Uterus (tissue), 4 donors: ENCODE results near the gene MYO15A. TPM values are rescaled to one million over a fixed set of nuclear protein-coding genes. Genes with fewer than 3 reads are reported as not detected.

ENCODE experiments used
- DNase-seq, 2 donors: peaks; one replicate each; pipeline ENCODE4 v3.0.0-alpha.2; 2019 to 2020
- H3K27ac ChIP-seq, 2 donors: fragments of 200-600 bp; sonication (generic); 1 replicate in 1 of 2; 2 replicates in 1 of 2; pipeline ENCODE4 v1.5.1; 2016 to 2018
- H3K27me3 ChIP-seq, 2 donors: fragments of 200-600 bp; sonication (generic); one replicate each; pipeline ENCODE4 v1.5.1; 2018 to 2019; ENCODE audit warnings: control low read depth in 1 of 2
- H3K36me3 ChIP-seq, 2 donors: fragments of 200-600 bp; sonication (generic); one replicate each; pipeline ENCODE4 v1.5.1; 2019; ENCODE audit warnings: control low read depth in 1 of 2
- H3K4me1 ChIP-seq, 2 donors: fragments of 200-600 bp; sonication (generic); one replicate each; pipeline ENCODE4 v1.5.1; 2018 to 2019; ENCODE audit warnings: control low read depth in 1 of 2
- H3K4me3 ChIP-seq, 2 donors: fragments of 200-600 bp; sonication (generic); 1 replicate in 1 of 2; 2 replicates in 1 of 2; pipeline ENCODE4 v1.5.1; 2018 to 2019; ENCODE audit warnings: mild to moderate bottlenecking in 1 of 2
- H3K9me3 ChIP-seq, 2 donors: fragments of 200-600 bp; sonication (generic); one replicate each; pipeline ENCODE4 v1.5.1; 2019; ENCODE audit warnings: control low read depth in 1 of 2
- POLR2A ChIP-seq, 2 donors: fragments of 450-650 bp; IDR thresholded peaks; one replicate each; pipeline ENCODE4 v1.6.1; 2016; ENCODE audit warnings: antibody characterized with exemption in 2 of 2, mild to moderate bottlenecking in 1 of 2, moderate library complexity in 1 of 2
- intact Hi-C: fragments of 100-400 bp; cut with DNase I; formaldehyde crosslinking; loops from one replicate; pipeline ENCODE4 v1.15.1; 2023; ENCODE audit warnings: low total_unique reads
- total RNA-seq, 4 donors: library from RNA; depleted of rRNA in 3 of 4; stranded (reverse); fragments of >200 nt in 3 of 4; gene quantifications; one replicate each; pipeline versions ENCODE4 v1.1.0 to v1.2.4, GENCODE V29; 2014 to 2023
- TF ChIP-seq, protein P1 (sequence below), 4 experiments: fragments of 200-600 bp in 2 of 4; fragments of 450-650 bp in 2 of 4; sonication (generic) in 2 of 4; IDR thresholded peaks; one replicate each; pipeline ENCODE4 v1.5.1; 2016 to 2019; ENCODE audit warnings: antibody characterized with exemption in 4 of 4, mild to moderate bottlenecking in 2 of 4, moderate library complexity in 1 of 4
- donor health status: DM: yes; HTN: yes; CAD: no.

MYO15A gene
- total RNA-seq, 4 donors from 2014 or later = 1.5 to 8.1 (median 2.9) TPM; not detected in 1

DNA sequence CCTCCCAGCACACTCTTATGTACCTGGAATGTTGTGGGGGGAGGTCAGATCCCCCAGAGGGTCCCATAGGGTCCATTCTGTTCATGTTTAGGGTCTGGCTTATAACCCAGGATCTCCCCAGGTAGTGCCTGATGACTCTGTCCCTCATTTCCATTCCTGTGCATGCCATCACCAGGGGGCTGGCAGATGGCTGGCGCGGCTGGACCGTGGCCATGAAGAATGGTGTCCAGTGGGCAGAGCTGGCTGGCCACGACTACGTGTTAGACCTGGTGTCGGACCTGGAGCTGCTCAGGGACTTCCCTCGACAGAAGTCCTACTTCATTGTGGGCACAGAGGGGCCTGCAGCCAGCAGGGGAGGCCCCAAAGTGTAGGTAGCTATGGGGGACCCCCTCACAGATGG is 40.0 kb downstream of the MYO15A start:
- DNase-seq = no peak
- Histone ChIP-seq H3K4me1 (no peaks in the 10 kb centered on the region), H3K36me3 (no peaks in the 10 kb centered on the region), H3K27ac (no peak overlapping the region), H3K27me3 (no peaks in the 10 kb centered on the region), H3K9me3 (no peaks in the 10 kb centered on the region), H3K4me3 (no peak overlapping the region)
- intact Hi-C loops = no loop called here
- TF ChIP-seq, protein P1, sequence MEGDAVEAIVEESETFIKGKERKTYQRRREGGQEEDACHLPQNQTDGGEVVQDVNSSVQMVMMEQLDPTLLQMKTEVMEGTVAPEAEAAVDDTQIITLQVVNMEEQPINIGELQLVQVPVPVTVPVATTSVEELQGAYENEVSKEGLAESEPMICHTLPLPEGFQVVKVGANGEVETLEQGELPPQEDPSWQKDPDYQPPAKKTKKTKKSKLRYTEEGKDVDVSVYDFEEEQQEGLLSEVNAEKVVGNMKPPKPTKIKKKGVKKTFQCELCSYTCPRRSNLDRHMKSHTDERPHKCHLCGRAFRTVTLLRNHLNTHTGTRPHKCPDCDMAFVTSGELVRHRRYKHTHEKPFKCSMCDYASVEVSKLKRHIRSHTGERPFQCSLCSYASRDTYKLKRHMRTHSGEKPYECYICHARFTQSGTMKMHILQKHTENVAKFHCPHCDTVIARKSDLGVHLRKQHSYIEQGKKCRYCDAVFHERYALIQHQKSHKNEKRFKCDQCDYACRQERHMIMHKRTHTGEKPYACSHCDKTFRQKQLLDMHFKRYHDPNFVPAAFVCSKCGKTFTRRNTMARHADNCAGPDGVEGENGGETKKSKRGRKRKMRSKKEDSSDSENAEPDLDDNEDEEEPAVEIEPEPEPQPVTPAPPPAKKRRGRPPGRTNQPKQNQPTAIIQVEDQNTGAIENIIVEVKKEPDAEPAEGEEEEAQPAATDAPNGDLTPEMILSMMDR (IDR thresholded peaks at IDR 0.05) = no peak
- TF ChIP-seq POLR2A (IDR thresholded peaks at IDR 0.05) = no peak

DNA sequence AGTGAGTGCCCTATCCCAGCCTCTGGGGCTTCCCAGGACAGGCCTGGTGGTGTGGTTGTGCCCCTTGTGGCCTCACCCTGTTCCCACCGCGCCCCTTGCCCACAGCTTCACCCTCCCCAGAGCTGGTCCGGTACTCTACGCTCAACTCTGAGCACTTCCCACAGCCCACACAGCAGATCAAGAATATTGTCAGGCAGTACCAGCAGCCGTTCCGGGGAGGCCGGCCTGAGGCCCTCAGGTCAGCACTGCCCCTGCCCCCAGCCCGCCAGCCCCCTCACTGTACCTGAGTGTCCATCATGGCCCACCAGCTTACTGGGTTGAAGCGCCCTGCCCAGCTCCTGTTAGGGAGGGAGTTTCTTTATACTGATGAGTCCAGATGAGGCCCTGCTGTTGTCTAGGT is 42.7 kb downstream of the MYO15A start:
- intact Hi-C loops = no loop called here
- Histone ChIP-seq H3K4me3 (no peak overlapping the region), H3K27ac (no peak overlapping the region), H3K4me1 (no peaks in the 10 kb centered on the region), H3K27me3 (no peaks in the 10 kb centered on the region), H3K36me3 (no peaks in the 10 kb centered on the region), H3K9me3 (no peaks in the 10 kb centered on the region)
- no peak for DNase-seq
- TF ChIP-seq, protein P1 (IDR thresholded peaks at IDR 0.05) = no peak
- TF ChIP-seq POLR2A (IDR thresholded peaks at IDR 0.05) = no peak

DNA sequence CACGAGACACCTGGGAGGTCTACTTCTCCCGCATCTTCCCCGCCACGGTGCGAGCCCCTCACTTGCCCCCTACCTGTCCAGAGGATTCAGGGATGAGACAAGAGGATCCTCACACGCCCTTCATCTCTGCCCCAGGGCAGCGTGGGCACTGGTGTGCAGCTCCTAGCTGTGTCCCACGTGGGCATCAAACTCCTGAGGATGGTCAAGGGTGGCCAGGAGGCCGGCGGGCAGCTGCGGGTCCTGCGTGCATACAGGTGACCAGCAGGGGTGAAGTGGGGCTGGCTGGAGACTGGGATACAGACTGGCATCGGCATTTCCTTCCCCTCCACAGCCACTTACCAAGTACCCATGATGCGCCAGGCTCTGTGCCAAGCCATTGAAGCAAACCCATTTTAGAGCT is 46.6 kb downstream of the MYO15A start:
- H3K36me3 ChIP-seq = no peaks in the 10 kb centered on the region
- peaks cover 0 to 5% of the 10 kb centered on the region in 2 donors for H3K4me1 ChIP-seq
- H3K27me3 ChIP-seq = no peaks in the 10 kb centered on the region
- intact Hi-C loops = no loop called here
- no peak overlapping the region for H3K4me3 ChIP-seq
- H3K27ac ChIP-seq = peak overlapping the region in 1 of 2 donors; percentile 79
- no peak for DNase-seq
- no peak for TF ChIP-seq POLR2A (IDR thresholded peaks at IDR 0.05)
- no peaks in the 10 kb centered on the region for H3K9me3 ChIP-seq

DNA sequence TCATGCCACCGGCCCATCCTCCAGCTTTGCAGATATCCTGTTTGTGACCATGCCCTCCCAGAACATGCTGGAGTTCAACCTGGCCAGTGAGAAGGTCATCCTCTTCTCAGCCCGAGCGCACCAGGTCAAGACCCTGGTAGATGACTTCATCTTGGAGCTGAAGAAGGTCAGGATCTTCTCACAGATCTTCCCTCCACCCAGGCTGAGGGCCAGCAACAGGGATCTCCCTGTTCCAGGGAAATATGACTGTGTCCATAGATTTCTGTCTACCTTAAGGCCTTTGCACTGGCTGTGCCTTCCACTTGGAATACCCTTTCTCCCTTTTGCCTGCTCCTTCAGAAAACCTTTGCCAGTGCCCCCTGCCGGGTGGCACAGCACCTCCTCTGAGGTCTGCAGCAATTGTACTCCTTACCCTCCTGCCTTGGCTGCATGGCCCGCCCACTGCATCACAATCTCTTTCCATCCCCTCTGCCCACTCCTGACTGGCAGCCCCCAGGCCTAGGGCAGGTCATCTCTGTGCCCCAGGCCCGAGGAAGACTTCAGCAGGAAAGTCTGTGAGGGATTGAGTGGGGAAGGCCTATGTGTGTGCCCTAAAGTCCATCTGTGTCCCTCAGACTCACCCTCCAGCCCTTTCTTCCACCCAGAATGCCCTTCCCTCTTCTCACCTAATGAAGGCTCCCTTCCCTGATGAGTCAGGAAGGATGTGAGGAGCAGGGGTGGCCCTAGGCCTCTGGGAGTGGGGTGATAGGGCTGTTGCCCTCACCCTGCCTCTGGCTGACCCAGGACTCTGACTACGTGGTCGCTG is 47.8 kb downstream of the MYO15A start:
- peaks cover 0 to 5% of the 10 kb centered on the region in 2 donors for H3K4me1 ChIP-seq
- intact Hi-C loops = no loop called here

DNA sequence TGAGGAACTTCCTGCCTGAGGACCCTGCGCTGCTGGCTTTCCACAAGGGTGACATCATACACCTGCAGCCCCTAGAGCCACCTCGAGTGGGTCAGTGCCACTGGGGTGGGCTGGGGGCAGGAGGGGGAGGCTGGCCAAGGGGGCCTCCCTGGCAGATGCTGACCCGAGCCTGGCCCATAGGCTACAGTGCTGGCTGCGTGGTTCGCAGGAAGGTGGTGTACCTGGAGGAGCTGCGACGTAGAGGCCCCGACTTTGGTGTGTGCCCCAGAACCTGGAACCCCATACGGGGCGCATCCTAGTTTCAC is 48.4 kb downstream of the MYO15A start:
- intact Hi-C loops = no loop called here
- Histone ChIP-seq H3K27me3 (no peaks in the 10 kb centered on the region), H3K9me3 (no peaks in the 10 kb centered on the region), H3K4me1 (peaks cover 0 to 5% of the 10 kb centered on the region in 2 donors), H3K36me3 (no peaks in the 10 kb centered on the region), H3K27ac (peak overlapping the region; percentile 2 to 79), H3K4me3 (no peak overlapping the region)
- TF ChIP-seq, protein P1 (IDR thresholded peaks at IDR 0.05) = no peak
- TF ChIP-seq POLR2A (IDR thresholded peaks at IDR 0.05) = no peak
- no peak for DNase-seq

More for the DNA sequence above, 47.8 kb downstream of the MYO15A start:
- no peak overlapping the region for H3K4me3 ChIP-seq
- DNase-seq = peak in 1 of 2 donors; percentile 41
- TF ChIP-seq POLR2A (IDR thresholded peaks at IDR 0.05) = no peak
- TF ChIP-seq, protein P1 (IDR thresholded peaks at IDR 0.05) = no peak
- no peaks in the 10 kb centered on the region for H3K36me3 ChIP-seq
- H3K27ac ChIP-seq = peak overlapping the region; percentile 2 to 79
- H3K9me3 ChIP-seq = no peaks in the 10 kb centered on the region
- no peaks in the 10 kb centered on the region for H3K27me3 ChIP-seq
